ENCODE results near the gene BMPER.
A peak's percentile ranks its signal among the peaks of the same experiment; 100 is the strongest.

BMPER gene

GRCh38 chr7:33887266-33887975 is 17.9 kb upstream of the BMPER start:
- in situ Hi-C loops (cut with MboI; ENCODE audit: low sequenced_read_pairs, unreplicated experiment) = no loop called here
- no peak for DNase-seq (ENCODE audit: low spot score)
- no peak for TF ChIP-seq CTCF (IDR thresholded peaks at IDR 0.05; ENCODE audit: borderline replicate concordance, control extremely low read depth, extremely low read depth, insufficient read depth, missing control alignments)

- TF ChIP-seq CTCF (IDR thresholded peaks at IDR 0.05; ENCODE audit: borderline replicate concordance, control extremely low read depth, extremely low read depth, insufficient read depth, missing control alignments) = no peak
- in situ Hi-C loops (cut with MboI; ENCODE audit: low sequenced_read_pairs, unreplicated experiment) = no loop called here
Observed at GRCh38 chr7:33888166-33888565, 17.2 kb upstream of the BMPER start.

GRCh38 chr7:33892945-33893344 is 12.4 kb upstream of the BMPER start:
- TF ChIP-seq CTCF (IDR thresholded peaks at IDR 0.05; ENCODE audit: borderline replicate concordance, control extremely low read depth, extremely low read depth, insufficient read depth, missing control alignments) = no peak
- in situ Hi-C loops (cut with MboI; ENCODE audit: low sequenced_read_pairs, unreplicated experiment) = no loop called here
- no peak for DNase-seq (ENCODE audit: low spot score)

More at GRCh38 chr7:33888166-33888565, 17.2 kb upstream of the BMPER start:
- DNase-seq (ENCODE audit: low spot score) = no peak

GRCh38 chr7:33893377-33893776 is 12.0 kb upstream of the BMPER start:
- no peak for TF ChIP-seq CTCF (IDR thresholded peaks at IDR 0.05; ENCODE audit: borderline replicate concordance, control extremely low read depth, extremely low read depth, insufficient read depth, missing control alignments)
- in situ Hi-C loops (cut with MboI; ENCODE audit: low sequenced_read_pairs, unreplicated experiment) = no loop called here
- no peak for DNase-seq (ENCODE audit: low spot score)

DNA sequence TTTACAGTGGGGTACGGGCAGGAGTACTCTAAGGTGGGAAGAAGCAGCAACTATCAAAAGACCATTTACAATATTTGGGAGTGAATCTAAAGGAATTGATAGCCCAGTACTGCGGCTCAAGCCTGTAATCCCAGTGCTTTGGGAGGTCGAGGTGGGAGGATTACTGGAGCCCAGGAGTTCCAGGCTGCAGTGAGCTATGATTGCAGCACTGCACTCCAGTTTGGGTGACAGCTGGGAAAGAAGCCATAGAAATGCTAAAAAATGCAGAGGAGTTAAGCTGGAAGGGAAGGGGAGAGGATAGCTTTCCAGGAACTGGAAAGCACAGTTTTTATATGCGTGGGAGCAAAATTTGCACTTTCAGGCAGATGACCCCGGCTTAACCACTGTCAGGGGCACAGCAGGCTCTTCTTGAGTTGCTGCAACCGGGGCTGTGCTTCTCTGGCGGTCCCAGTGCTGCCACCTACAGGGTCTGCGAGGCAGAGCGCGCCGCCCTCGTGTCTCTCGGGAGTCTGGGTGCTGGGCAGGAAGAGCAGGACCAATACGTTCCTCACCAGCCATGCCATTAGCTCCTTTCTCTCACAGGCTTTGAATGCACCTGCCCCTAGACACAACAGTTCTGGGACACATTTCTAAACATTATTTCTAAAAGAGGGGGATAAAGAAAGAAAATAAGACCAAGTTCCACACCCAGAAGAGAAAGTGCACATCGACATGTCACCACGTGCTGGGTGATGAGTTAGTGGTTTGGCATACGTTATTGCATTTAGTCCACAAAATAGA is 10.1 kb upstream of the BMPER start:
- in situ Hi-C loops (cut with MboI; ENCODE audit: low sequenced_read_pairs, unreplicated experiment) = no loop called here
- TF ChIP-seq CTCF (IDR thresholded peaks at IDR 0.05; ENCODE audit: borderline replicate concordance, control extremely low read depth, extremely low read depth, insufficient read depth, missing control alignments) = peak; percentile 94
- DNase-seq (ENCODE audit: low spot score) = peak; percentile 66

DNA sequence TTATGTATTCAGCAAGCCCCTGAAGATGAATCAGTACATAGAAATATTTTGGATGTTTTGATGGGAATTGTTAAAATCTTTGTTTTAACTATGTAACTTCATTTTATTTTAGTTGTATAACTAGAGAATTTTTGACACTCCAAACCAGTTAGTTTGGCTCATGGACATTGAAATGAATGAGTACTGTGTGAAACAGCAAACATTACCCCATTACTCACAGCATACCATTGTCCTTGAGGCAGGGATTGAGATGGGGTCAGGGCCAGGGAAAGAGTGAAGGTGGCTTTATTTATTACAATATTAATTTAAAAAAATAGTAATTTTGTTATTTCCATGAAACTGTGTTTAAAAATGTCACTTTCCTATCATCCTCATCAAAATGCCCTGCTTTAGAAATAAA is 4.8 kb upstream of the BMPER start:
- no peak for TF ChIP-seq CTCF (IDR thresholded peaks at IDR 0.05; ENCODE audit: borderline replicate concordance, control extremely low read depth, extremely low read depth, insufficient read depth, missing control alignments)
- DNase-seq (ENCODE audit: low spot score) = no peak
- in situ Hi-C loops (cut with MboI; ENCODE audit: low sequenced_read_pairs, unreplicated experiment) = no loop called here

Measured in GM13976 (cell line).